GM12892 (cell line): ENCODE measurements around the gene METTL22.

Experiments used
- POLR2A ChIP-seq: IDR thresholded peaks from 2 replicates; pipeline ENCODE4 v1.6.1; 2011; ENCODE audit warnings: low read depth, low read length, control low read depth
- TAF1 ChIP-seq: IDR thresholded peaks from 2 replicates; pipeline ENCODE4 v1.6.1; 2011; ENCODE audit warnings: low read depth, mild to moderate bottlenecking, control low read depth, low read length, borderline replicate concordance

GRCh38 chr16:8628981-8629725 is 7.7 kb downstream of the METTL22 start:
- TF ChIP-seq POLR2A (no peak), TAF1 (no peak)
